ENCODE results near the gene C1QTNF4.

The C1QTNF4 gene

GRCh38 chr11:47587723-47588326 is 6.4 kb downstream of the C1QTNF4 start:
- no peak overlapping the region for H3K4me3 ChIP-seq (ENCODE audit: low read depth, low read length)
- no peak for DNase-seq (ENCODE audit: low read depth)
- TF ChIP-seq, protein P1, sequence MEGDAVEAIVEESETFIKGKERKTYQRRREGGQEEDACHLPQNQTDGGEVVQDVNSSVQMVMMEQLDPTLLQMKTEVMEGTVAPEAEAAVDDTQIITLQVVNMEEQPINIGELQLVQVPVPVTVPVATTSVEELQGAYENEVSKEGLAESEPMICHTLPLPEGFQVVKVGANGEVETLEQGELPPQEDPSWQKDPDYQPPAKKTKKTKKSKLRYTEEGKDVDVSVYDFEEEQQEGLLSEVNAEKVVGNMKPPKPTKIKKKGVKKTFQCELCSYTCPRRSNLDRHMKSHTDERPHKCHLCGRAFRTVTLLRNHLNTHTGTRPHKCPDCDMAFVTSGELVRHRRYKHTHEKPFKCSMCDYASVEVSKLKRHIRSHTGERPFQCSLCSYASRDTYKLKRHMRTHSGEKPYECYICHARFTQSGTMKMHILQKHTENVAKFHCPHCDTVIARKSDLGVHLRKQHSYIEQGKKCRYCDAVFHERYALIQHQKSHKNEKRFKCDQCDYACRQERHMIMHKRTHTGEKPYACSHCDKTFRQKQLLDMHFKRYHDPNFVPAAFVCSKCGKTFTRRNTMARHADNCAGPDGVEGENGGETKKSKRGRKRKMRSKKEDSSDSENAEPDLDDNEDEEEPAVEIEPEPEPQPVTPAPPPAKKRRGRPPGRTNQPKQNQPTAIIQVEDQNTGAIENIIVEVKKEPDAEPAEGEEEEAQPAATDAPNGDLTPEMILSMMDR (IDR thresholded peaks at IDR 0.05; ENCODE audit: low read depth, low read length, missing control alignments), result no peak

DNA sequence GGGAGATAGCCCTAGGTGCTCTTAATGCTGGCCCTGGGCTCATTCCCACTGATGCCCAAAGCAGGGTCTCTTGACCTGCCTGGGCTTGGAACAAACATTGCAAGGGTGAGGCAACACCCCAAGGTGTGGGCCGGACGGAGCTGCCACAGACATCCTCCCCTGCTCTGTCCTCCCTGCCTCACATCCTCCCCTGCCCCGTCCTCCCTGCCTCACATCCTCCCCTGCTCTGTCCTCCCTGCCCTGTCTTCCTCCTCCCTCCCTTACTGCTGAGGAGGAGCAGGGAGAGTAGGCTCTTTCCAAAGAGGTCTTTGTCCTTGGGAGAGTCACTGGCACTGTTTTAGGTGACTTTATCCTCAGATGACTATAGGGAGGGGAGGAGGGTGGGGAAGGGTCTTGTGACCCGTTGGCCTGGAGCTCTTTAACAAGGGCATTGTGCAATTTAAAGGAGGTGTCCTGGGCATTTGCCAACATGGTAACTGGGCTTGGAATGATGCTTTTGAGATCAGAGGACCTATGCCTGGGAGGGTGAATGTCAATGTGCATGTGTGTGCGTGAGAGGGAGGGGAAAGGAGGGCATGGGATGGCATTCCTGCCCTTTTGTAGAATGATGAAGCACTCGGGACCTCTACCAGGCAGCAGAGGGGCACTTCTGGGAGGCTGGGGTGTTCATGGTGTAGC is 7.0 kb downstream of the C1QTNF4 start:
- TF ChIP-seq, protein P1 (IDR thresholded peaks at IDR 0.05; ENCODE audit: low read depth, low read length, missing control alignments), result no peak
- H3K4me3 ChIP-seq (ENCODE audit: low read depth, low read length), result no peak overlapping the region
- no peak for DNase-seq (ENCODE audit: low read depth)

GRCh38 chr11:47586098-47586855 is 7.9 kb downstream of the C1QTNF4 start, which contains the start of gene FAM180B:
Gene FAM180B (plus strand): TSS chr11:47586678. CDS start chr11:47586769, 91 bp downstream.
- TF ChIP-seq, protein P1 (IDR thresholded peaks at IDR 0.05; ENCODE audit: low read depth, low read length, missing control alignments), result no peak
- H3K4me3 ChIP-seq (ENCODE audit: low read depth, low read length), result no peak within 1 kb of the TSS
- no peak for DNase-seq (ENCODE audit: low read depth)

DNA sequence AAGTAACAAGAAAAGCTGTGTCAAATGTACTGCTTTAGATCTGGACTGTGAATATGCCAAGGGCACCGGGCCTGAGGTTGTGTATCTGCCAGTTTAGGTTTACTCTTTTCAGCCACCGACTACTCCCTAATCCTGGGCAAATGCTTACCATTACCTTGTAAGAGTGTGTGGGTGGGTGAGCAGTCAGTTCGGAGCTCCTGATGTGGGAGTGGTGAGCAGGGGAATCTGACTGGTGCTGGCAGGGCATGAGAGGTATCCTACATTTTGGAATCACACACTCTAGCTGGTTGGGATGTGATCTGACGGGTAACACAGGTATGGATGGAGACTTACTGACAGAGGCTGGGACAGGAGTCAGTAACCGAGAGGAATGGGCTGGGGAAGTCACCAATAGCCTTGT is 10.4 kb downstream of the C1QTNF4 start:
- TF ChIP-seq, protein P1 (IDR thresholded peaks at IDR 0.05; ENCODE audit: low read depth, low read length, missing control alignments), result no peak
- no peak overlapping the region for H3K4me3 ChIP-seq (ENCODE audit: low read depth, low read length)
- DNase-seq (ENCODE audit: low read depth), result no peak

DNA sequence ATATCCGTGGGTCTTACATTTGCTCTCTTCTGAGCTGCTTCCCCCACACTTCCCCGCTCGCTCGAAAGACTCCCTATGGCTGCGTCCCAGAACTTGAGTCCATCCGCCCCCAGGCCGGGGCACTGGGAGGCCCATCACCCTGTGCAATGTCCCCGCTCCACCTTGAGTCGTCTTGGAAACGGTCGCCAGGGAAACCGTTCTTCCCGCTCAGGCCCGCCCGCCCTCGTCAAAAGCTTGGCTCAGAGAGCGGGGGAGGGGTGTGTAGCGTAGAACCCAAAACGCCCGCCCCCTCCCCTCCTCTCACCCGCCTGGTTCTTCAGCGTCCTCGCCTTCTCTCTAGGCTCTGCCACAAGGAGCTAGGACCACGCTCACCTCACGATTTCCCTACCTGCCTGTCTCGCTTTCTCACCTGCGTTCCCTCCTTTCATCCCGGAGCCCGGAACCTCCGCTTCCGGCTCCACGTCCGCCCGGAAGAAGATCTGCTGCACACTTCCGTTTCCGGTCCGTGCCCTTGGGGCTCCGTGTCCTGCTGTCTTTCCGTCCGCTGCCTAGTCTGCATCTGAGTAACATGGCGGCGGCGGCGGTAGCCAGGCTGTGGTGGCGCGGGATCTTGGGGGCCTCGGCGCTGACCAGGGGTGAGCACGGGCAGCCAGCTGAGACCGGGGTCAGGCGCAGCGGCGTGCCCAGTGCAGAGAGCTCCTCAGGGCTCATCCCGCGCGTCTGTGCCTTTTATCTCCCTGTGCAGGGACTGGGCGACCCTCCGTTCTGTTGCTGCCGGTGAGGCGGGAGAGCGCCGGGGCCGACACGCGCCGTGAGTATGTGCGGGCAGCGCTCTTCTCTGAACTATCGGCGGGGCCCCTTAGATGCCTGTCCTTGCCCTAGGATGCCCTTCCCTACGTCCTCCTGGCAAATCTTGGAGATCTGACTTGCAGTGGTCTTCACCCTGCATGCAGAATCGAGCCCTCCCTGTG is 15.4 kb downstream of the C1QTNF4 start, which contains the start of the genes KBTBD4 and NDUFS3:
KBTBD4 (minus strand) TSS at position 447 of the 971 bp plus-strand sequence; CDS start at position 428, 19 bp downstream.
NDUFS3 (plus strand) TSS at position 551 of the 971 bp plus-strand sequence; CDS start at position 569, 18 bp downstream.
- peak; percentile 74 for DNase-seq (ENCODE audit: low read depth)
- TF ChIP-seq, protein P1 (IDR thresholded peaks at IDR 0.05; ENCODE audit: low read depth, low read length, missing control alignments), result no peak
- peak within 1 kb of the TSS; percentile 79 for H3K4me3 ChIP-seq (ENCODE audit: low read depth, low read length)

GRCh38 chr11:47577460-47578041 is 16.7 kb downstream of the C1QTNF4 start:
- H3K4me3 ChIP-seq (ENCODE audit: low read depth, low read length), result peak overlapping the region; percentile 79
- DNase-seq (ENCODE audit: low read depth), result no peak
- TF ChIP-seq, protein P1 (IDR thresholded peaks at IDR 0.05; ENCODE audit: low read depth, low read length, missing control alignments), result no peak
